ENCODE results near the gene CADM1. TPM values are rescaled to one million over a fixed set of nuclear protein-coding genes. Genes with fewer than 3 reads are reported as not detected.

The CADM1 gene
- total RNA-seq, 2 donors from 2014 or later: 49.6 to 137 TPM

DNA sequence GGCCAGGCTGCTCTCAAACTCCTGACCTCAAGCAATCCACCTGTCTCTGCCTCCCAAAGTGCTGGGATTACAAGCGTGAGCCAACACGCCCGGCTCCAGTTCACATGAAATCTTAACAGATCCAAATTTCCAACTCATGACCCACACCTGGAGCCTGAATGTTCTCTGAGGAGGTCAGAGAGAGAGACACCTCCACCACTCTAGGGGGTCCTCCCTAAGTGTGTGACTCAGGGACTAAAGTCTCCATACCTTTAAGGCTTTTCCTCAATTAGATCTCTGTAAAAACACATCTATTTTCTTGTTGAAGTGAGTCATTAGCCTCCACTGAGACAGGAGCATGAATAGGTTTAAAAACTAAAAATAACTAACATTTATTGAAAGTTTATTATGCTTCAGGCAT, 376.4 kb downstream of the CADM1 start:
- H3K4me1 ChIP-seq (replicated peaks): no peaks in the 10 kb centered on the region
- TF ChIP-seq, protein P1, sequence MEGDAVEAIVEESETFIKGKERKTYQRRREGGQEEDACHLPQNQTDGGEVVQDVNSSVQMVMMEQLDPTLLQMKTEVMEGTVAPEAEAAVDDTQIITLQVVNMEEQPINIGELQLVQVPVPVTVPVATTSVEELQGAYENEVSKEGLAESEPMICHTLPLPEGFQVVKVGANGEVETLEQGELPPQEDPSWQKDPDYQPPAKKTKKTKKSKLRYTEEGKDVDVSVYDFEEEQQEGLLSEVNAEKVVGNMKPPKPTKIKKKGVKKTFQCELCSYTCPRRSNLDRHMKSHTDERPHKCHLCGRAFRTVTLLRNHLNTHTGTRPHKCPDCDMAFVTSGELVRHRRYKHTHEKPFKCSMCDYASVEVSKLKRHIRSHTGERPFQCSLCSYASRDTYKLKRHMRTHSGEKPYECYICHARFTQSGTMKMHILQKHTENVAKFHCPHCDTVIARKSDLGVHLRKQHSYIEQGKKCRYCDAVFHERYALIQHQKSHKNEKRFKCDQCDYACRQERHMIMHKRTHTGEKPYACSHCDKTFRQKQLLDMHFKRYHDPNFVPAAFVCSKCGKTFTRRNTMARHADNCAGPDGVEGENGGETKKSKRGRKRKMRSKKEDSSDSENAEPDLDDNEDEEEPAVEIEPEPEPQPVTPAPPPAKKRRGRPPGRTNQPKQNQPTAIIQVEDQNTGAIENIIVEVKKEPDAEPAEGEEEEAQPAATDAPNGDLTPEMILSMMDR (IDR thresholded peaks at IDR 0.05): no peak
- no peak for TF ChIP-seq POLR2AphosphoS5 (IDR thresholded peaks at IDR 0.05)
- no peak for TF ChIP-seq POLR2A (IDR thresholded peaks at IDR 0.05)
- H3K9me3 ChIP-seq: no peaks in the 10 kb centered on the region
- DNase-seq (ENCODE audit: low spot score): no peak
- no peaks in the 10 kb centered on the region for H3K27me3 ChIP-seq (replicated peaks; ENCODE audit: insufficient read depth)
- no peak overlapping the region for H3K27ac ChIP-seq
- no peaks in the 10 kb centered on the region for H3K36me3 ChIP-seq
- intact Hi-C loops (cut with DNase I): no loop called here
- H3K4me3 ChIP-seq: no peak overlapping the region
- WGBS: 83% methylated on average over 3 of the region's 3 CpGs

DNA sequence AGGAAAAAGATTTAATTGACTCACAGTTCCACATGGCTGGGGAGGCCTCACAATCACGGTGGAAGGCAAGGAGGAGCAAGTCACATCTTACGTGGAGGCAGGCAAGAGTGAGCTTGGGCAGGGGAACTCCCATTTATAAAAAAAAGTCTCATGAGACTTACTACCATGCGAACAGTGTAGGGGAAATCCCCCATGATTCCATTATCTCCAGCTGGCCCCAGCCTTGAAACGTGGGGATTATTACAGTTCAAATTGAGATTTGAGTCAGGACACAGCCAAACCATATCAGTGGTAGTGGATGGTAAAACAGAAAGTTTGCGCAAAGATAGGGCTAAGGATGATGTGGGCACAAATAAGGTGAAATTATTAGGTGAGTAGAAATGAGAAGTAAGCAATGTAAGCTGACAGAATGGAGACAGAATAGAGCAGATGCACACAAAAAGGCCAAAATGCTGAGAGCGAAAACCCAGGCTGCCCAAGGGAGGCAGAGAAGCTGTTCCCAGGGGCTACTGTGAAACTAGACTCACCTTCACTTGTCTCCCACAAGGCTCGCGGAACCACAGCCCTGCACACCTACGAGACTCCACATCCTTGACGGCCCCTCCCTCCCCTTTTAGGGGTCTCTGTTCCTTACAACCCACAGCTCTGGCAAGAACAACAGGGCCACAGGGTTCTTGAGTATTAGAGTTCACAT, 377.6 kb downstream of the CADM1 start:
- Histone ChIP-seq H3K36me3 (no peaks in the 10 kb centered on the region), H3K4me3 (no peak overlapping the region), H3K9me3 (no peaks in the 10 kb centered on the region), H3K4me1 (replicated peaks) (no peaks in the 10 kb centered on the region), H3K27ac (no peak overlapping the region), H3K27me3 (replicated peaks; ENCODE audit: insufficient read depth) (no peaks in the 10 kb centered on the region)
- DNase-seq (ENCODE audit: low spot score): no peak
- intact Hi-C loops (cut with DNase I): no loop called here
- TF ChIP-seq POLR2AphosphoS5 (IDR thresholded peaks at IDR 0.05) (no peak), POLR2A (IDR thresholded peaks at IDR 0.05) (no peak)
- TF ChIP-seq, protein P1 (IDR thresholded peaks at IDR 0.05): no peak
- WGBS: 76% methylated on average over 10 of the region's 10 CpGs

DNA sequence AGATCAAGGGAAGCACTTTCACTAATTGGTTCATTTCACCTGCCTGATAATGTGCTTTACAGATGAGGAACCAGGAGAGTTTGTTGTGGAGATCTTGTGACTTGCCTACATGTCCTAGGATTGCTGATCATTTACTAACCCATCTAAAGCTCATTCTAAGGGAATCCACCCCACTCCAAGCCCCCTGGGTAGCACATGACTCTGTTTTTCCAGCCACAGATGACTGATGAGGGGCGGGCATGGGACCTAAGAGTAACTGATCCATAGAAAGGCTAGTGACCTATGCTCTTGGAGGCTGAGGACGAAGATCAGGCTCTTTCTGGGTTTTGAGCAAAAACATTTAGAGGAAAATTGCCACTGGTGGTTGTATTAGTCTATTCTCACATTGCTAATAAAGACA, 378.1 kb downstream of the CADM1 start:
- no peak overlapping the region for H3K27ac ChIP-seq
- 100% methylated on average over 2 of the region's 2 CpGs for WGBS
- no peak for DNase-seq (ENCODE audit: low spot score)
- TF ChIP-seq POLR2AphosphoS5 (IDR thresholded peaks at IDR 0.05) (no peak), POLR2A (IDR thresholded peaks at IDR 0.05) (no peak)
- TF ChIP-seq, protein P1 (IDR thresholded peaks at IDR 0.05): no peak
- no peaks in the 10 kb centered on the region for H3K4me1 ChIP-seq (replicated peaks)
- H3K27me3 ChIP-seq (replicated peaks; ENCODE audit: insufficient read depth): no peaks in the 10 kb centered on the region
- intact Hi-C loops (cut with DNase I): no loop called here
- H3K9me3 ChIP-seq: no peaks in the 10 kb centered on the region
- no peak overlapping the region for H3K4me3 ChIP-seq
- no peaks in the 10 kb centered on the region for H3K36me3 ChIP-seq

DNA sequence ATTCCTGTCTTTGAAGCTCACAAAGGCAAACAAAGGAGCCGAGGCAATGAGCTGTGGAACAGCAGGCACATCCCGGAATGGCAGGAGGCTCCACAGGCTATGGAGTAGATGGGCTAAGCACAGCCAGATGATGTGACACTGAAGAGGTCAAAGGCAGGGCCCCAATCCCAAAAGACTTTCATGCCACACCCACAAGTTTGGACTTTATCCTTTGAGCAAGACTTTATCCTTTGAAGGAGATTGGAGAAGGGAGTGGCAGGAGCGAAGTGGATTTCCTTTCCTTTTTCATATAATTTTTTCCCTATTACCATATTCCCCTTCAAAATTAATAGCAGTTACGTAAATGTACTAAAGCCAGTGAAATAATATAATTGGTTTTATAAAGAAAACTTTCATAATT, 379.4 kb downstream of the CADM1 start:
- H3K36me3 ChIP-seq: no peaks in the 10 kb centered on the region
- H3K9me3 ChIP-seq: no peaks in the 10 kb centered on the region
- TF ChIP-seq POLR2A (IDR thresholded peaks at IDR 0.05): no peak
- no peak for TF ChIP-seq POLR2AphosphoS5 (IDR thresholded peaks at IDR 0.05)
- TF ChIP-seq, protein P1 (IDR thresholded peaks at IDR 0.05): no peak
- no peak overlapping the region for H3K27ac ChIP-seq
- H3K4me3 ChIP-seq: no peak overlapping the region
- intact Hi-C loops (cut with DNase I): no loop called here
- no peaks in the 10 kb centered on the region for H3K27me3 ChIP-seq (replicated peaks; ENCODE audit: insufficient read depth)
- 64% methylated on average over 4 of the region's 4 CpGs for WGBS
- DNase-seq (ENCODE audit: low spot score): no peak
- H3K4me1 ChIP-seq (replicated peaks): no peaks in the 10 kb centered on the region

DNA sequence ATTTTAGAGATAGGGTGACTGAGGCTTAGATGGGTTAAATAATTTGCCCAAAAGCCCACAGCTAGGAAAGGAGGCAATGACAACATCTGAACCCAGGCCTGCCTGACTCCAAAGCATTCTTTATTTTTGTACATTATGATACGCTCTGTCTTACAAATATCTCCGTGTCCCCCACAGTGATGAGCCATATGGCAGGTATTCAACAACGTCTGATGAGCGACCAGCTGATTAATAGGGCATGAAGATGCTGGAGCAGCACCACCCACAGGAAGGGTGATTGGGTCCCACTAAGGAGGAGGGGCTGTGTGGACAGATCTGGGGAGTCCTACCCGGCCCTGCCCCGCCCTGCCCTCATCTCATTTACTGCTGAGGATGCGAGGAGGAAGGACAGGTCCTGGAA, 380.6 kb downstream of the CADM1 start:
- WGBS: 78% methylated on average over 7 of the region's 7 CpGs
- TF ChIP-seq POLR2A (IDR thresholded peaks at IDR 0.05) (no peak), POLR2AphosphoS5 (IDR thresholded peaks at IDR 0.05) (no peak)
- TF ChIP-seq, protein P1 (IDR thresholded peaks at IDR 0.05): no peak

More for the DNA sequence above, 380.6 kb downstream of the CADM1 start:
- no peak overlapping the region for H3K27ac ChIP-seq
- intact Hi-C loops (cut with DNase I): no loop called here
- H3K9me3 ChIP-seq: no peaks in the 10 kb centered on the region
- no peak for DNase-seq (ENCODE audit: low spot score)
- H3K36me3 ChIP-seq: no peaks in the 10 kb centered on the region
- H3K4me3 ChIP-seq: no peak overlapping the region
- H3K27me3 ChIP-seq (replicated peaks; ENCODE audit: insufficient read depth): no peaks in the 10 kb centered on the region
- no peaks in the 10 kb centered on the region for H3K4me1 ChIP-seq (replicated peaks)

All from prostate gland (tissue), 2 donors.